HG03457 (cell line): ENCODE data around the gene GNA14.
A peak's percentile ranks its signal among the peaks of the same experiment; 100 is the strongest.
"Not testable (repeated sequence)": the region's sequence is repeated elsewhere in the genome, so short reads cannot be mapped to it uniquely, and the experiment has no call there.

Experiments
- ATAC-seq: cut with Tn5 transposase; IDR thresholded peaks from one replicate; pipeline ENCODE4 v1.9.1; 2021; ENCODE audit warnings: moderate number of reproducible peaks; ENCODE audit not compliant: unreplicated experiment

GNA14 gene

DNA sequence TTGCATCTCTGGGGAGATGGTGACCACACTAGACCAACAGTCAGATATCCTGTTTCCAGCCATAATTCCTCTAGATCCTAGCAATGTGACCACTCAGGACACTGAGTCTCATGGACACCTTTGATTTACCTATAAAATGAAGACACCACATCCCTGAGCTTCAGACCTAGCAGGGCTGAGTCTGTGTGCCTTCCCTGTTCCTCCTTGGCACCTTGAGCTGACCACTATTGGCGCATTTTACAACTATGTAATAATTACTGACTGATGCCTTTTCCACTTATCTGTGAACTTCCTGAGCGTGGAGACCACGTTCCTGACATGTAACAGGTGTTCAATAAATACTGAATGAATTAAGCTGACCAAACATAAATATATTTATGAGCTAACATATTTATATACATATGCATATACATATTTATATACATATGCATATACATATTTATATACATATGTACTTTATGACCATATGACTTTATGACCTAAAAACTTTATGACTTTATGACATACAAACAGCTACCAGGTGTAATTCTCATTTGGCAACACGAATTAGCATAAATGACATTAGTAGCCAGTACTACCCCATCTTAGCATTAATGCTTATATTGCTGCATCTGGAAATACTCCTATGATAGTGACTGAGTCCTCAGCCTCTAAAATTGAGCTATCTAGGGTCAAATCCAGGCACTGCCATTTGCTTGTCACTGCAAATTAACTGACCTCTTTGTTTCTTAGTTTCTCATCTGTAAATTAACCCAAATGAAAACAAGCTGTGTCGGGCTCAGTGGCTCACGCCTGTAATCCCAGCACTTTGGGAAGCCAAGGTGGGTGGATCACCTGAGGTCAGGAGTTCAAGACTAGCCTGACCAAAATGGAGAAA lies 150.6 kb downstream of the GNA14 start:
- ATAC-seq = no peak

DNA sequence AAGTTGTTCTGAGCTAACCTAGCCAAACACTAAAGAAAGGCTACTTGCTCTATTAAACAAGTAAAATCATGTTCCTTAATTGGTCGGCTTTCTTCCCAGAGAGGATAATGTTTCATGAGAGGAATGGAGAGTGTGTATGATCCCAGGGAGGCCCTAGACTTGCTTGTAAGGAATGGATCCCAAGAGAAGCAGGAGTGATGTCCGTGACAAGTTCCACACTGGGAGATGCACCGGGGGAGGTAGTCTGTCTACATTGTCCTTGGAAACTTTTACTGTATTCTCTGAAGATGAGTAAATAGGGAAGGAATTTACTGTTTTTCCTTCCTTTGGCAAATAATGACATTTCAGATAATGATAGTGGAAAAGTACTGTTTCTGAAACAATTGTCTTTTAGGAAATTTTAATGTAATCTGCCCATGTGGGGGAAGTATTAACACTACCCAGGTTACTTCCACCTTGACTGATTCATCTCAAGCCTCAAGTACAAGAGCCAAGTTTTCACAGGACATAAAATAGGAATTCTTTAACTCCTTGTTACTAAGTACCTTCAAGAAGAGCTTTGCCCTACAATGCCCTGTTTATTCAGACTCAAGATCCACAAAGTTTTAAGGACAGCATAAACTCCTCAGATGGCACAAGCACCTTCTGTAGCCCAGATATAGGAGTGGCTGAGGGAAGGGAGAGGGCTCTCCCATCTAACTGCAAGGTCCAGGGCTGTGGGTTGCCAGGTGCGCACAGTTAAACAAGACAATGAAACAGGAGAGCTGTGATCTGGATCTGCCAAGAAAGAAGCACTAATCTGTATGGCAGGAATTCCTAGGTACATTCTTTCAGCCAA lies 152.1 kb downstream of the GNA14 start:
- no peak for ATAC-seq

DNA sequence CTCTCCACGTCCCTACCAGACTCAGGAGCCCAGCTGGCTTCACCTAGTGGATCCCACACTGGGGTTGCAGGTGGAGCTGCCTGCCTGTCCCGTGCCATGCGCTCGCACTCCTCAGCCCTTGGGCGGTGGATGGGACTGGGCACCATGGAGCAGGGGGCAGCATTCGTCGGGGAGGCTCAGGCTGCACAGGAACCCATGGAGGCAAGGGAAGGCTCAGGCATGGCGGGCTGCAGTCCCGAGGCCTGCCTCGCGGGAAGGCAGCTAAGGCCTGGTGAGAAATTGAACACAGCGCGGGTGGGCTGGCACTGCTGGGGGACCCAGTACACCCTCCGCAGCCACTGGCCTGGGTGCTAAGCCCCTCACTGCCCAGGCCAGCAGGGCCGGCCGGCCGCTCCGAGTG lies 157.8 kb downstream of the GNA14 start:
- not testable (repeated sequence) for ATAC-seq

DNA sequence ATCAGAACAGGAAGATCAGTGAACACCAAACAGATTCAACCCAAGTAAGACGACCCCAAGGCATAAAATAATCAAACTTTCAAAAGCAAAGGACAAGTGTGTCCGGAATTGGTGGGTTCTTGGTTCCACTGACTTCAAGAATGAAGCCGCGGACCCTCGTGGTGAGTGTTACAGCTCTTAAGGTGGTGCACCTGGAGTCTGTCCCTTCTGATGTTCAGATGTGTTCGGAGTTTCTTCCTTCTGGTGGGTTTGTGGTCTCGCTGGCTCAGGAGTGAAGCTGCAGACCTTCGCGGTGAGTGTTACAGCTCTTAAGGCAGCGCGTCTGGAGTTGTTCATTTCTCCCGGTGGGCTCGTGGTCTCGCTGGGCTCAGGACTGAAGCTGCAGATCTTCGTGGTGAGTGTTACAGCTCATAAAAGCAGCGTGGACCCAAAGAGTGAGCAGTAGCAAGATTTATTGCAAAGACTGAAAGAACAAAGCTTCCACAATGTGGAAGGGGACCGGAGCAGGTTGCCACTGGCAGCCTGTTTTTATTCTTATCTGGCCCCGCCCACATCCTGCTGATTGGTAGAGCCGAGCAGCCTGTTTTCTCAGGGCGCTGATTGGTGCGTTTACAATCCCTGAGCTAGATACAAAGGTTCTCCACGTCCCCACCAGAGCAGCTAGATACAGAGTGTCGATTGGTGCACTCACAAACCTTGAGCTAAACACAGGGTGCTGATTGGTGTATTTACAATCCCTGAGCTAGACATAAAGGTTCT lies 158.5 kb downstream of the GNA14 start:
- not testable (repeated sequence) for ATAC-seq

DNA sequence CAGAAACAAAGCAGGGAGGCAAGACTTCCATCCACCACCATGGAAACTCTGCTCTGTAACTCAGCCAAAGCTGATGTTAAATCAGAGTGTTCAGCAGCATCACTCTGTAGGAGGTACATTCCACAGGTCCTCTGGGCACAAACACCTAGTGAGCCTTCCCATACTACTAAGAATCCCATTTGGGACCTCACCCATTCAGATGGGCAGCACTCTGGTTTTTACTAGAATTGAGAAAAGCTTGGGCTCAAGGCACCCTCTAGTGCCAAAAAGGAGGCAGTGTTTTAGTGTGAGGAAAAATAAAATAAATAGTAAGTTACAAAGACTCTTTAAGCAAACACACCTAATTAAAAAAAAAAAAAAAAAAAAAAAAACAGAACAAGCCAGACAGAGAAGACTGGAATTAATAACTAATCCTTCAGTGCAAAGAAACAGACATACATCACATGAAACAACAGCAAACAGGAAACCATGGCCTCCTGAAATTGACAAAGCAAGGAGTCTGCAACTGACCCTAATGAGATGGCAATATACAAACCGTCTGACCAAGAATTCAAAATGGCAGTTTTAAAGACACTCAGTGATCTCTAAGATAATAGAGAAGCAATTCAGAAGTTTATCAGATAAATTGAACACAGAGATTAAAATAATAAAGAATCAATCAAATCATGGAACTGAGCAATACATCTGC lies 159.5 kb downstream of the GNA14 start:
- no peak for ATAC-seq

DNA sequence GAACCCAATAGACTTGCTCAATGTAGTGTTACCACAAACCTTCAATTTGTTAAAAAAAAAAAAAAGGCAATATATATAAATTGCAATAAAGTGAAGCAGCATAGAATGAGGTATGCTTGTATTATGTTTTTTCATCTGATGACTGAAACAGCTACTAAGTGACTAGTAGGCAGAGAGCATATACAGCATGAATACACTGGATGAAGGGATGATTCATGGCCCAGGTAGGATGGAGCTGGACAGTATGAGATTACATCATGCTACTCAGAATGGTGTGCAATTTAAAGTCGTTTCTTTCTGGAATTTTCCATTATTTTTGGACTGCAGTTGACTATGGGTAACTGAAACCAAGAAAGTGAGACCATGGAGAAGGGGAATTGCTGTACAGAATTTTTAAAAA lies 161.2 kb downstream of the GNA14 start:
- ATAC-seq = no peak

DNA sequence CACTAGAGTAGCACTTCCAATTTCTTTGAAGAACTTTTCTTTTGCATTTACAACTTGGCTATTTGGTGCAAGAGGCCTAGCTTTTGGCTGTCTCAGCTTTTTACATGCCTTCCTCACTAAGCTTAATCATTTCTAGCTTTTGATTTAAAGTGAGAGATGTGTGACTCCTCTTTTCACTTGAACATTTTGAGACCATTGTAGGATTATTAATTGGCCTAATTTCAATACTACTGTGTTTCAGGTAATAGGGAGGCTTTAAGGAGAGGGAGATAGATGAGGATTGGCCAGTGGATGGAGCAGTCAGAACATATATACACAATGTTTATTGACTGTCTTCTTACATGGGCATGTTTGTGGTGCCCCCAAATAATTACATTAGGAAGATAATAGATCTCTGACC lies 161.7 kb downstream of the GNA14 start:
- no peak for ATAC-seq

DNA sequence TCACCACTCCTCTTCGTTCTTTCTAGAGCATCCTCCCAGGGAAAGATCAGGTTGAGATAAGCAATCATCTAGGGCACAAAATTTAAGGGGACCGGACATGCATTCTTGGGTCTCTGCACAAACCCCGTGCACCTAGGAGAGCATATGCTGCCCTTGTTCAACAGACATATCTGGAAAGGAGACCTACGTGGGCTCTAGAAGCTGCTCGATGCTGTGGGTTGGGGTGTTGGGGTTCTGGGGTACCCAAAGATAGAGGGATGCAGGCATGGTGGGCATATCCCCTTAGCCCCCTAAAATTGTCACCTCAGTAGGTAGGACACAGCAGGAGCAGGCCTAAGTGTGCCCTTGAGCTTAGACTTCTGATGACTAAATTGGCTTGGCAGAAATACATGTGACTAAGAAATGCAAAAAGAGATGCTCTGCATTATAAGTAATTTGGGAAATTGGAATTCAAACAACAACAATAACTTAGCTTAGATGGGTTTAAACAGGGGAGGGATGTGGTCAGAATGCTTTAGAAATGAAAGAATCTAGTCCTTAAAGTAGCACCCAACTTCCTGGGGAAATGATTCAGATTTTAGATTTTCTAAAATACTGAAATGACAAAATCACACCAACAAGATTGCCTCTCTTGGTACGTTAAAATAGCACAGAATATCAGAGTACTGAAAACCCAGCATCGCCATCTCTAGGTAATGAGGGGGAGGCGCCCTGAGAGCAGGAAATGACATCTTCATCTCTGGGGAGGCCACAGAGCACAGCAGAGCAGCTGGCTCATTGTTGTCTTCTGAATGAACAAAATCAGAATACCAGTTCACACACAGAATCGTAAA lies 172.3 kb downstream of the GNA14 start:
- ATAC-seq = no peak

DNA sequence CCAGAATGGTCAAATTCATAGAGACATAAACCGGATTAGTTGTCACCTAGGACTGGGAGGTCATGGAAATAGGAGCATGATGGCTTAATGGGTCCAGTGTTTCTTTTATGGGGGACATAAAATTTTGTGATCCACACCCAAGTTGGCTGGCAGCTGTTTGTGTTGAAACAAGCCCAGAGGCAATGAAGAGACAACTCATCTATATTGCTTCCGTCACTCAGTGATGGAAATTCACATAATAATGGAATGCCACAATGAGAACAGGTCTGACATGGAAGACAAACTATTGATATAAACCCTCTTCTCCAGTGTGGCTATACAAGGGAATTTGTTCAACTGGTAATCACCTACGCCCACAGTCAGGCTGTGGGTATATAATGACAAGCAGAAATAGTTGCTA lies 173.2 kb downstream of the GNA14 start:
- ATAC-seq = no peak

DNA sequence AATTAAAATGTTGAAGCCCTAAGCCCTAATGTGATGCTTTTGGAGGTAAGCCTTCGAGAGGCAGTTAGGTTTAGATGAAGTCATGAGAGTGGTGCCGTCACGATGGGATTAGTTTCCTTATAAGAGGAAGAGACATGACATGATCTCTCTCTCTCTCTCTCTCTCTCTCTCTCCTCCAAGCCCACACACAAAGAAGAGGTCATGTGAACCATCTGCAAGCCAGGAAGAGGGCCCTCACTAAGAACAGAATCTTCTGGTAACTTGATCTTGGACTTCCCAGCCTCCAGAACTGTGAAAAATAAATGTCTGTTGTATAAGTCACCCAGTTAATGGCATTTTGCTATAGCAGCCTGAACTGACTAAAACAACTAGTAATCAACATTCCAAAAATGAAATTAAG lies 175.5 kb downstream of the GNA14 start:
- ATAC-seq = no peak

DNA sequence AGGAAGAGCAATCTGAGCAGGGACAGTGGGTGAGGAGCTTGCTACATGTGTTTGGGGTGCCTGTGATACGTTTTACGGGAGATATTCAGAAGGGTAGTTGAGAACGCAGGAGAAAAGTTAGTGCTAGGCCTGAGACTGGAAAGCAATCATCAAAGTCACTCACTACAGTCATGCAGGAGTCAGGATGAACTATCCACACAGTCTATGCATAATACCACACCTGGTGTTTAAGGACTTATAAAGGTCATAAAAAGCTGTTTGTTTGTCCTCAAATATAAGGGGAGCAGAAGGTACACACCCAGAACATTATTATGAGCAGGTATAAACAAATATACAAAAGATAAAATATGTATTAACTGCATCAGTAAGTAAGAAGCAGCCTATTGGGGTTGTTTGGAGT lies 176.6 kb downstream of the GNA14 start:
- ATAC-seq = no peak

DNA sequence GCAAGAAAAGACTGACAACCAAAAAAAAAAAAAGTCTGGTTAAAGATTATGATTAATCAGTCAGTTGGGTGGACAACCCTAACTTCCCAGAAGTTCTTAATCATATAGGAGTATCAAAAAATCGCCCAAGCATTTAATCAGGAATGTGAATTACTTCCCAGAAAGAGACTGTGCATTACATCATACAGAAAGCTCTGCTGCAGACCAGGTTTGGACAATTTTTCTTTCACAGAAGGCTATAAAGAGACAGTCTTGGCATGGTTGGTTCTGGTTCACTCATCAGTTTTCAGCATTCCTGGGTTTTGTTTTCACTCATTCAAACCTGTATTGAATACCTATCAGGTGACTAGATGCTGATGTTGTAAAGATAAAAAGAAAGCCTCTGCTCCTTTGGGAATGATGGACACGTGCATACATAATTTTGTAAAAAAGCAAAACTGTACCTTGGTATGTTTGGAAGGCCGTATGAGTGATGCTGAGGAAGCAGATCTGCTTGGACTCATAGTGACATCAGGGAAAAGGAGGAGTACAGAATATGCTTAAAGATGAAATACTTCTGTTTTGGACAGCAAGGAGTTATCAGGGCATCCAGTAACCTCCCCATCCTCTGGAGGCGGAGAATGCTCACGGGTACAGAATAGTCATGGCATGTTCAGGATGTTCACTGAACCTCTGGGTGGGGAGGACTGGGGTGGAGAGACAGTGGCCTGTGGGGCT lies 178.4 kb downstream of the GNA14 start:
- ATAC-seq = no peak

DNA sequence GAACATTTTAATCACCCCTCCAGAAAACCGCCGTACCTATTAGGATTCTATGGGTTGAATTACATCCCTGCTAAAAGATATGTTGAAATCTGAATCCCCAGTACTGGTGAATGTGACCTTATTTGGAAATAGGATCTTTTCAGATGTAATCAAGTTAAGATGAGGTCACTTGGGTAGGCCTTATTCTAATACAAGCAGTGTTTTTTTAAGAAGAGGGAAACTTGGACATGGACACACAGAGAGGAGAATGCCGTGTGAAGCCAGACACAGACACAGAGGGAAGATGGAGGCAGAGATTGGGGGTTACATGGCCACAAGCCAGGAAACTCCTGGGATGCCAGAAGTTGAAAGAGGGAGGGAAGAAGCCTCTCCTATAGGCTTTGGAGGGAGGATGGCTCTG lies 183.5 kb downstream of the GNA14 start:
- ATAC-seq = no peak

DNA sequence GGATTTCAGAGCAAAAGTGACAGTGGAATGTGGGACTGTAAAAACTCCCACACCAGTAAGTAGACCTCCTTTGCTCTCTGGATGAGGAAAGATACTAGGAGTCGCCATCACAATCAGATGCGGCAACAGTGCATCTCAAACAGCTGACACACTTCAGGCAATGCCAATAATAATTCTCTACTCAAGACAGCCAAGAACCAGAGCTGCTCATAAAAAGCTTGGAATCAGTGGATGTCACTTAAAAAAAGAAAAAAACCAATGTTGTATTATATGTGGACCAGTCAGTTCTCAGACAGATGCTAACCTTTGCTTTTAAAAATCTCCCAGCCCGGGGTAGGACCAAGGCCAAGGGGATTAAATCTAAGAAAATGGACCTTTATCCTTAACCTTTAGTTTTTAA lies 185.0 kb downstream of the GNA14 start:
- ATAC-seq = no peak

DNA sequence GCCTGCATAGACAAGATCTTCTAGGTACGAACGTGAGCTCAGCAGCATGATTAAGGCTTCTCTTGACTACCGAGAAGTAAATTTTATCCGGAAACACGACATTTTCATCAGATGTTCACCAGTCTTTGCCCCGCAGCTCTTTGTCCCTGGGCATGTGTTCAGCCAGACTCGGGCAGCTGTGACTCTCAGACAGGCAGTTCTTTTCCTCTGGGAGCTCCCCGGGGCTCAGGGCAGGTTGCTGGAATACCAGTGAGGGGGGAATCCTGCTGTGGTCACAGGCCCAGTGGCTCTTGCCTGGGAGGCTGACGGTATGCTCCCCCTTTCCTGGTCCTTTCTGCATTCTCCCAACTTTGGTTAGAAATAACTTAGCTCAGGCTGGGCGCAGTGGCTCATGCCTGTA lies 186.1 kb downstream of the GNA14 start:
- no peak for ATAC-seq

DNA sequence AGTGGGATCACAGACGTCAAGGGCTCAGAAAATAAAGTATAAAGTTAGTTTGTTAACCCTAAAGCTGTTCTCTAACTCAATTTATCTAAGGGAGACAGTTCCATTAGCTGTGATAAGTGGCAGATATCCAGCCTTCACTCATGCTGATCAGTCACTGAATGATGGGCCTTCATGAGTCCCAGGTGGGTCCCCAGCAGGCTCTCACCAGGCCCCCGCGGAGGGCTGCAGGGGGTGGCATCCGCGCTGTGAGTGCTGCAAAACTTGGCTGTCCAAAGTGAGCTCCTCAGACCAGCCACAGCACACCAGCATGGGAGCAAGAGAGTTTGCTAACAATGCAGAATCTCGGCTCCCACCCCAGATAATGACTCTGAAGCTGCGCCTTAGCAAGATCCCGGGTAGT lies 187.2 kb downstream of the GNA14 start:
- no peak for ATAC-seq

DNA sequence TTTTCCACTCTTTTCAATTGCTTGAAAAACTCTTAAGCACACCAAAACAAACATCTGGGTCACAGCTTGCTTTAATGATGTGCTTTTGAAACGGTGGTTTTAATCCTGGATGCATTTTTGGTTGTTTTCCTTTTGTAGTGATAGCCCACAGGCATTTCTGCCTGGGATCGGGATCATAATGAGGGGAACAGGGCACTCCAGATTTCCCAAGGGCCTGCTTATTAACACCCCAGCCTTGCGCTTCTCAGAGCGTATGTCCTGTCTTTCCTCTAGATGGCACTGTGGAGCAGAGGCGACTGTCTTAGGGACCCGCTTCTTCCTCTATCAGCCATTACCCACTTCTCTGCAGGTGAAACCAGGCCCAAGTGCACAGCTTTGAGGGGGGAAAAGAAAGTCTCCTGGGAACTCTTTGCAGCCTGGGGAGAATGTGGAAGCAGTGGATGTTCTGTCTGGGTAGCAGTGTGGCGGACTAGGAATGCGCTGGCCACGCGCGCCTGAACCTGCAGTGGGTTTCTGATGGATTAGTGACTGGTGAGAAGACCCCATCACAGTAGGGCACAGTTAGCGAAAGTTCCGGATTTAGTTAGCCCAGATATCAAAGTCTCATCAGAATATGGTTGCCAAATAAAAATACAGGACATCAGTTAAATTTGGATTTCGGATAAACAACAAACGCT lies 190.1 kb downstream of the GNA14 start:
- peak; percentile 79 for ATAC-seq

DNA sequence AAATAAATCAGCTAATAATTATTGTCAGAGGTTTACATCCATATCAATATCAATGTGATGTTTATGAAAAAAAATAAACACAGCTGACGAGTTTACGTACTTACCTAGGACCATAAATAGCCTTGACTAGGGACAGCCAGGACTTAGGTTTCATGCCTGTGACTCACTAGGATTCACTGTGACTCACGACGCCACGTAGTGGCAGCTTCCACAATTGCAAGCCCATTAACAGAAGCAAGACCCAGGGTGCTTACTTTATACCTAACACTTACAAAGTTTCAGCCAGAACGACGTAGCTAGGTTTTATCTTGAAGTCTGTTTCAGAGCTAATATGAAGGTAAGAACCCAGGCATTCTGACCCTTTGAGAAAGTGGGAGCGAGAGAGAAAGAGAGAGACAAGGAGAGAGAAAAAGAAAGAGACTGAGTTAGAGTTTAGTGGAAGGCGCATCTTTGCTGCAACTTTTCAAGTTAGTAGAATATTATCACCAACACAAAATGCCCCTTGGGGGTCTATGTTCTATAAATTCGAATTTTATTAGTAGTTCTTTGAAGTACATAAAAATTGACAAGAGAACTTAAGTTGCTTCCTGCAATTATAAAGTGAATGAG lies 191.2 kb downstream of the GNA14 start:
- ATAC-seq = peak; percentile 86
